ENCODE results near the gene AZIN2.

Gene AZIN2

DNA sequence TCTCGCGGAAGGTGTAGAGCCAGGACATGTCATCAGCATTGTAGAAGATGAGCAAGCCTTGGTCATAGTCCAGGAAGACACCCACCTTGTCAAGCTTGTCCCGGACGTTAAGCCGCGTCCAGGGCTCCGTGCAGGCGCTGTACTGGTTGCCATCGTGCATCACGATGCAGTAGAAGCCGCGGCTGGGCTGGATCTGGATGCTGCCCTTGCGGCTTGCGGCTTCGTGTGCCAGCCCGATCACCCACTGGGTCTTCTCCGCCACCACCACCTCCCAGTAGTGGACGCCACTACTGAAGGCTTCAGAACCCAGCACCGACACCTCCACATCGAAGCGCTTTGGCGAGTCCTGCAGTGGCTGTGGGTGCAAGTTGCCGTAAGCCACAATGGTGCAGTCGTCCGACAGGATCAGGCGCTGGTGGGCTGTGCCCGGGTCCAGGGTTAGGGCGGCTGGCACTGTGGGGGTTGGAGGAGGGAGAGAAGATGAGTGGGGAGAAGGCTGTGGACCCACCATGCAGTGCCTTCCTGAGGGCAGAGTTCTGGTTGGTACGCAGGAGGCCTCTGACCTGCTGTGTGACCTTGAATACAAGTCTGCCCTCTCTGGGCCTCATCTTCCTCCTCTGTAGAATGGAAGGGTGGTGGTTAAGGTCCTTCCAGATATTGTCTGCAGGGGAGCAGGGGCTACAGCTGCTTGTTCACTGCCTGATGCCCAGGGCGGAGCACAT, 66.5 kb downstream of the AZIN2 start:
- Histone ChIP-seq H3K4me3 (ENCODE audit: low read depth, low read length) (no peak overlapping the region), H3K36me3 (peaks cover 44% of the 10 kb centered on the region), H3K27me3 (ENCODE audit: insufficient read depth, low read depth, severe bottlenecking) (no peaks in the 10 kb centered on the region), H3K9me3 (ENCODE audit: severe bottlenecking) (no peaks in the 10 kb centered on the region), H3K27ac (no peak overlapping the region)
- no peak for DNase-seq
- TF ChIP-seq, protein P1, sequence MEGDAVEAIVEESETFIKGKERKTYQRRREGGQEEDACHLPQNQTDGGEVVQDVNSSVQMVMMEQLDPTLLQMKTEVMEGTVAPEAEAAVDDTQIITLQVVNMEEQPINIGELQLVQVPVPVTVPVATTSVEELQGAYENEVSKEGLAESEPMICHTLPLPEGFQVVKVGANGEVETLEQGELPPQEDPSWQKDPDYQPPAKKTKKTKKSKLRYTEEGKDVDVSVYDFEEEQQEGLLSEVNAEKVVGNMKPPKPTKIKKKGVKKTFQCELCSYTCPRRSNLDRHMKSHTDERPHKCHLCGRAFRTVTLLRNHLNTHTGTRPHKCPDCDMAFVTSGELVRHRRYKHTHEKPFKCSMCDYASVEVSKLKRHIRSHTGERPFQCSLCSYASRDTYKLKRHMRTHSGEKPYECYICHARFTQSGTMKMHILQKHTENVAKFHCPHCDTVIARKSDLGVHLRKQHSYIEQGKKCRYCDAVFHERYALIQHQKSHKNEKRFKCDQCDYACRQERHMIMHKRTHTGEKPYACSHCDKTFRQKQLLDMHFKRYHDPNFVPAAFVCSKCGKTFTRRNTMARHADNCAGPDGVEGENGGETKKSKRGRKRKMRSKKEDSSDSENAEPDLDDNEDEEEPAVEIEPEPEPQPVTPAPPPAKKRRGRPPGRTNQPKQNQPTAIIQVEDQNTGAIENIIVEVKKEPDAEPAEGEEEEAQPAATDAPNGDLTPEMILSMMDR (IDR thresholded peaks at IDR 0.05; ENCODE audit: low read depth, low read length): no peak

DNA sequence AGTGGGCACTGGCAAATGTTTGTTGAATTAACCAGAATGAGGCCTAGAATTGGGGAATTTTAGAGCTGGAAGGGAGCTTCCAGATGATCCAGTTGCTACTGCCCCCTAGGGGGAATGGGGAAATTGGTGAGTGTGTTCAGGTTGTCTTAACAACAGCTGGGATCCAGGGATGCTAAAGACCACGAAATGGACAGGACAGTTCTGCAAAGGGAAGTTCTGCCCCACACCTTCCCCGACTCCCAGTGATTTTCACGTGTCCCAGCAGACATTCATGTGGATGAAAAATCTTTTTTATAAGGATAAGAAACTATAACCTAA, 67.0 kb downstream of the AZIN2 start:
- DNase-seq: no peak
- TF ChIP-seq, protein P1 (IDR thresholded peaks at IDR 0.05; ENCODE audit: low read depth, low read length): peak; percentile 52

DNA sequence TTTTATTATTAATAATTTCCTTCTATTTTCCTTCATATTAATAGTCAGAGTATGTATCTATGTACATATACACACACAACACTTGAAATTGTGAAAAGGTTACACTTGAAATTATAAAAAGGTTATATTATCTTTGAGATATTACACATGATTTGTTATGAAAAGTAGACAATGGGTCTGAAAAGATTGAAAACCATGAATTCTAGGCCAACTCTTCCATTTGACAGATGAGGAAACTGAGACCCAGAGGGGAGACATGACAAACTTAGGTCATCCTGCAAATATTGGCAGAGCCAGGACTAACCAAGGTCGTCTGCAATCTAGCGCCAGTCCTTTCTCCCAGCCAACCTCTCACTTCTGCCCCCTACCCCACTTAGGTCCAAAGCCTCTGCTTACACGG, 67.7 kb downstream of the AZIN2 start:
- H3K9me3 ChIP-seq (ENCODE audit: severe bottlenecking): no peaks in the 10 kb centered on the region
- peaks cover 48% of the 10 kb centered on the region for H3K36me3 ChIP-seq
- no peaks in the 10 kb centered on the region for H3K27me3 ChIP-seq (ENCODE audit: insufficient read depth, low read depth, severe bottlenecking)
- TF ChIP-seq, protein P1 (IDR thresholded peaks at IDR 0.05; ENCODE audit: low read depth, low read length): no peak
- H3K27ac ChIP-seq: no peak overlapping the region
- no peak for DNase-seq
- H3K4me3 ChIP-seq (ENCODE audit: low read depth, low read length): no peak overlapping the region

More for the DNA sequence above, 67.0 kb downstream of the AZIN2 start:
- H3K9me3 ChIP-seq (ENCODE audit: severe bottlenecking): no peaks in the 10 kb centered on the region
- peaks cover 44% of the 10 kb centered on the region for H3K36me3 ChIP-seq
- no peak overlapping the region for H3K4me3 ChIP-seq (ENCODE audit: low read depth, low read length)
- H3K27ac ChIP-seq: no peak overlapping the region
- H3K27me3 ChIP-seq (ENCODE audit: insufficient read depth, low read depth, severe bottlenecking): no peaks in the 10 kb centered on the region

DNA sequence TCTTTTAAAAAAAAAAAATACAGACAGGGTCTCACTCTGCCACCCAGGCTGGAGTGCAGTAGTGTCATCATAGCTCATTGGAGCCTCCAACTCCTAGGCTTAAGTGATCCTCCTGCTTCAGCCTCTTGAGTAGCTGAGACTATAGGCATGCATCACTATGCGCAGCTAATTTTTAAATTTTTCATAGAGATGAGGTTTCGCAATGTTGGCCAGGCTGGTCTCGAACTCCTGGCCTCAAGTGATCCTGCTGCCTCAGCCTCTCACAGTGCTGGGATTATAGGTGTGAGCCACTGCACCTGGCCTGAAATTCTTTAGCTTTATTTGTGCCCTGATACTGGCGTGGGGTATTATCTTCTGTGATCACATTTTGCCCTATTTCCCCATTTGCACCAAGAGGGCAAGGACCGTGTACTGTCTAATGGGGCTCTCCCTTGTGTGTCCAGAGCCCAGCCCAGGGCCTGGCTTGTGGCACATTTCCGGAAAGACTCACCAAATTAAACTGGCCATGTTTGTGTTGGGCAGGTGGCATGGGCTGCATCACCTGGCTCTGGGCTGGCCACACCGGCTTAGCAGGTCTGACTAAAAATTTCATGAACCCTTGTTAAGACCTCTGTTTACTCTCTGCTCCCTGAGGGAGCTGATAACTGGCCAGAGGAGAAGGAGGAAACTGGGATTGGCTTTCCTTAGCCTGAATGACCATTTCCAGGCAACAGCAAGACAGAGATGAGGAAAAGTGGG, 68.7 kb downstream of the AZIN2 start:
- no peak for DNase-seq
- no peaks in the 10 kb centered on the region for H3K27me3 ChIP-seq (ENCODE audit: insufficient read depth, low read depth, severe bottlenecking)
- TF ChIP-seq, protein P1 (IDR thresholded peaks at IDR 0.05; ENCODE audit: low read depth, low read length): no peak
- H3K4me3 ChIP-seq (ENCODE audit: low read depth, low read length): no peak overlapping the region
- H3K27ac ChIP-seq: no peak overlapping the region
- peaks cover 55% of the 10 kb centered on the region for H3K36me3 ChIP-seq
- no peaks in the 10 kb centered on the region for H3K9me3 ChIP-seq (ENCODE audit: severe bottlenecking)

DNA sequence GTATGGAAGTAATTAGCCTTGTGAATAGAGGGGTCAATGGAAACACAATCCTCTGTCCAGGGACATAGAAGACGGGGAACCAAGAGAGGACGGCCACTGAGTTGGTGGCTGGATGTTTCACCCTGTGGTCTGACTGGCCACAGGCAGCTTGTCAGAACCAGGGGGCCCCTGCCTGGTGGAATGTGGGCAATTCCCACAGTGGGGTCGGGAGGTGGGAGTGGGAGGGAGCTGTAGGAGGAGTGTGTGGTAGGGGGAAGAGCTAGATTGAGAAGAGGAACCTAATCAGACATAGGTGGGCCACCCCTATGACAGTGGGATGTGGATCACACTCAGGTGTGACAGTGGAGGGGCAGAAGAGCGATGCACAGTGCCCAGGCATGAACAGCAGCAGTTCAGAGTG, 69.6 kb downstream of the AZIN2 start:
- peaks cover 52% of the 10 kb centered on the region for H3K36me3 ChIP-seq
- TF ChIP-seq, protein P1 (IDR thresholded peaks at IDR 0.05; ENCODE audit: low read depth, low read length): no peak
- H3K4me3 ChIP-seq (ENCODE audit: low read depth, low read length): no peak overlapping the region
- DNase-seq: no peak
- no peaks in the 10 kb centered on the region for H3K9me3 ChIP-seq (ENCODE audit: severe bottlenecking)
- no peaks in the 10 kb centered on the region for H3K27me3 ChIP-seq (ENCODE audit: insufficient read depth, low read depth, severe bottlenecking)
- H3K27ac ChIP-seq: no peak overlapping the region

Data from WERI-Rb-1 (cell line).